GM19328 (cell line): ENCODE data around the gene DNAH11.
"Not testable (repeated sequence)": the region's sequence is repeated elsewhere in the genome, so short reads cannot be mapped to it uniquely, and the experiment has no call there.

ENCODE experiments used
- ATAC-seq: cut with Tn5 transposase; IDR thresholded peaks from one replicate; pipeline ENCODE4 v1.9.1; 2021; ENCODE audit warnings: mild to moderate bottlenecking, moderate library complexity; ENCODE audit not compliant: unreplicated experiment

DNAH11 gene

DNA sequence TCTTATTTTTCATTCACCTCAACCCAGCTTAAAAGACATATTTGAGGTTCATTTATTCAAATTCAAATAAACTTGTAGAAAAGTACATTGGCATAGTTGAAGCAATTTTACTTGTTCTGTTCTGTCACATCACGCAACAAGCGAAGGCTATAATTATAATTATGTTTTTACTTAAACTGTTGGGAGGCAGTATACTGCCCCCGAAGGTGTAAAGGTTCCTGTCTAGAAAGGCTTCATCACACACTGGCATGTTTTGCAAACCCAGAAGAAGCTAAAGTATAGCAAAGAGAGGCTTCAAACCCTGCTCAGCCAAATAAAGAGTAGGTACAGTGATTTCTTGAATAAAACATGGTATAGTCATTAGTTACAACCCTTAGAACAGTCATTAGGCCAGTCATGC, 340.2 kb downstream of the DNAH11 start:
- ATAC-seq: no peak

DNA sequence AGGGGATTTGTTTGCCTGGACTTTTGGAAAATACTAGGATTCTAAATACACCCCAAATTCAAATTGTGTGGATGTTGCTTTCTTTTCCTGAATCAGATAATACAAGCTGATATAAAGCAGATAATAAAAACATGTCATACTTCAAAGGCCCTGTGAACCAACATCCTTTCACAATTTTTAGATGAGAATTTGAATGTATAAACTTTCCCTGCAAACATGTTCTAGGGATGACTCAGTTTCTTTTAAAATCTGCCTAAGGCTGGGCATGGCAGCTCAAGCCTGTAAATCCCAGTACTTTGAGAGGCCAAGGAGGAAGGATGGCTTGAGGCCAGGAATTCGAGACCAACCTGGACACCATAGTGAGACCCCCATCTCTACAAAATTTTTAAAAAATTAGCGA, 340.7 kb downstream of the DNAH11 start:
- not testable (repeated sequence) for ATAC-seq

DNA sequence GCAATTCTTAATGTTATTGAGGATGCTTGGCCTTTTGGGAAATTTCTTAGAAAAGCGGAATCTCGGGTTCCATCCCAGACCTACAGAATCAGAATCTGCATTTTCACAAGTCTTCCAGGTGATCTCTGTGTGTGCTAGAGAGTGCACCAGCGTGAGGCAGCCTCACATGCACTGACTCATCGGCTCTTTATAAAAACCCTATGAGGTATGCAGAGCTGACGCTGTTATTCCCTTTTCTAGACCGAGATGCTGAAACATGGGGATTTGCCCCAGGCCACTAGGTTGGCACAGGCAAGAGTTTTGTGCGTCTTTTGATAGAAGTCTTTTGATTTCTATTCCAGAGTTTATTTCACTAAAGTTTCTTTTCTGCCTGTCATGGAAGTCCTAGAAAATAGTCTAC, 341.7 kb downstream of the DNAH11 start:
- ATAC-seq: no peak

DNA sequence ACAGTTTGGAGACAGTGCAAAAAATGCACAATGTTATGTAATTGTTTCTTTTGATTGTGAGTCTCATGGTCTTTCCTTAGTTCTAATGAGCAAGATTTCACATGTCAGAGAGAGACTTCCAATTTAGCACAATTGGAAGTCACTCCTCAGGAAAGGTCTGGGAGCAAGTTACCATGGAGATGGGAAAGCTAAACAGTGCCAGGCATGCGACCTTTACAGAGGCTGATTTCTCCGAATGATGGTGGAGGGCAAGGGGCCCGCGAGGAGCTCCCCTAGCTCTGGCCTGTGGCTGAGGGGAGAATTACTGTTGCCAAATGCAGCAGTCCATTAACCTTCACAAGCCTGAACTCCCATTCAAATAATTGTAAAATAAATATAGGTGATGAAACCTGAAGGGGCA, 343.6 kb downstream of the DNAH11 start:
- ATAC-seq: no peak

DNA sequence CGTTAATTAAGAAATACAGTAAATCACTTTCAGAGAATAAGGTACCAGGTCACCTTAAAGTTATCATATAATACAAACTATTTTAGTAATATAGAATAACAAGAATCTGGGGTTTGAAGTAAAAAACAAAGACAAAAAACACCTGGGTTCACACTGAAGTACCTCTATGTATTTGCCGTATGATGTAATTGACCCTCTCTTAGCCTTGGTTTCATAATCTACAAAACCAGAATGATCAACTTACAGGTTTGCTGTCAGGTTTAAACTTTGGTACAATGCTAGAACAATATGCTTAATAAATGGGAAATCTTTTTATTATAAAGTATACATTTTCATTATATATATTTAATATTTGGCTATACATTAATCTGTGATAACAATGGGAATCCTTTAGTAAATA, 344.5 kb downstream of the DNAH11 start:
- no peak for ATAC-seq

DNA sequence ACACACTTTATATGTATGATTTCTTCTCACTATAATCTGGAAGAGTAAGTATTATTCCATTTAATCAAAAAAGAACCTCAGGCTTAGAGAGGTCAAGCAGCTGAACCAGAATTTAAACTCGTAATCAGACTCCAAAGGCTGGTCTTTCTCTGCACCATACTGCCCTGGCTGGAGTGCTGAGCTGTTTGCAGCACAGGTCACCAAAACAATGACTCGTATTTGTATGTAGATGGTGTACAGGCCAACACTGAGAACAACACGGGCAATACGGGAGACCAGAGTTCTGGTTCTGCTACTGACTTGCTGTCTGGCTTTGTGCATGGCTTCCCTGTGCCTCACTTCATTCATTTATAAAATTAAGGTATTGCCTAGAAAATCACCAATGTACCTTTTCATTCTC, 344.9 kb downstream of the DNAH11 start:
- no peak for ATAC-seq

DNA sequence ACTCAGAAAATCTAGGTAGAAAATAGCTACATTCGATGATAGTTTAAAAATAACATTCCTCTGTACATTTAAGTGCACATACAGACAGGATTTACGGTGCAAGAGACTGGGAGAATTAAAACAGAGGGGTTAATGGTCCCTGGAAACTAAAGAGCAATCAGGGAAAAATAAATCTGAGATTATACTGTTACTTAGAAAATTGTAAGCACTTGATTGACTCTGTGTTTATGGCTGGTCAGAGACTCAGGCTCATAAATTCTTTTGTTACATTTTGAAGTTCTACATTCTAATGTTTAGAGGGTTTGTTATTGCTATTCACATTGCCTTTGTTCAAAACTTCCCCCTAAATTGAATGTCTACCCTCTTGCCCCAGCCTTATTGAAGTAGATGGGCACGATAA, 348.5 kb downstream of the DNAH11 start:
- no peak for ATAC-seq

DNA sequence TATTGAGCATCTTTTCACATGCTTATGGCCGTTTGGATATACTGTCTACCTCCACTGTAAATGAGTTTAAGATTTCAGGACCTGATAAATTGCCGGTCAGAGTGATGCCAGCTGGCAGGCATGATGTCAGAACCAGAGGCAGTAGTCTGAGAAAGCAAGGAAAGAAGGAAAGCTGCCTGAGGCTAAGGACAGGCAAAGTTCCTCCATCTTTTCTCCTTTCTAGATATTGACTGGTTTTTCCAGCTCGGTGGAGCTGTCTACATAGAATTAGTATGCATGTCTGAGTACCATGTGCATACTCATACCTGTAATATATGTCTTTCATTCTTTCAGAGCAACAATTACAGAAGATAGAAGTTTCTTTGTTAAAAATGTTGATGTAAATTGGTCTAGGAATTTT, 350.6 kb downstream of the DNAH11 start:
- no peak for ATAC-seq

DNA sequence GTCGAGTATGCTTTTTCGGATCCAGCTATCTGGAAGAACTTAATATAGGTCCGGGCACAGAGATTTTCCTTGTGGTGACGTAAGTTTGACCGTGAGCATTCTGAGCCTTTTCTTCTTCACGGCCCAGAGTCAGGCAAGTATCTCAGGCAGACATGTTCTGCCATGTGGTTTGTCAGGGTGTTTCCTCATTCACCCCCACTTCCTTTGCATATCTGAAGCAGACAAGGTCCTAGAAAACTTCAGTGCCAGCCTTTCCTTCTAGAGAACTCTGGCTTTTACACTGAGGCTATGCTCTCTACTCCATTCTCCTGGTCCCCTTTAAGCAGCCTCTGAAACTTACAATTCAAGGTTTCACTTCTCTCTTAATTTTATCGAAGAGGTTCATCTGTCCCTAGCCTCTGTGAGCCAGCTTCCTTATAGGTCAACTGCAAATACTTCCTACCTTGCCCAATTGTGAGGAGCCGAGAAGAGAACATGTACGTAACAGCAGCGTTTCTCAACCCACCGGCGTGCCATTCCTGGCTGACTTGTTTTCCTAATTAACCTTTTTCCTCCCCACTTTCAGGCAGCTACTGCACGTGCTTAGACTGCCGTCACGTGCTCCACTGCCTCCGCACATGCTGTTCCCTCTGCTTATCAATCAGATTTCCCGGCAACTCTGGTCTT, 355.6 kb downstream of the DNAH11 start:
- peak; percentile 80 for ATAC-seq

DNA sequence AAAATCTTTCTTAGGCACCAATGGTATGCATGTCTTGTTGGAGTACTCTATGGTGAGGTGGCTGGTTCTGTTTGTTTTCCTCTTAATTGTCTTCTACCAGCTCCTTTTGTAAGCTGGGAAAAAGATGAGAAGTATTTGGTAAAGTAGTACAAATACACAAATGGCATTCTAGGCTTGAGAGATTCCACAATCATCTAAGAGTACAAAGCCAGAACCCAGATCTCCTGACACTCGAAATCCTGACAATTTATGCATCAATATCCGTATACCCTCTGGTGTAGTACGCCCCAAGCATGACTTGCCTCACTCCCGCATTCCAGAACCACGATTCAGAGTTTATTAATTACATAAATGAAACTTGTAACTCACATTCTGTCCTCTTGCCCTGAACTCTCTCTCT, 359.4 kb downstream of the DNAH11 start:
- no peak for ATAC-seq

DNA sequence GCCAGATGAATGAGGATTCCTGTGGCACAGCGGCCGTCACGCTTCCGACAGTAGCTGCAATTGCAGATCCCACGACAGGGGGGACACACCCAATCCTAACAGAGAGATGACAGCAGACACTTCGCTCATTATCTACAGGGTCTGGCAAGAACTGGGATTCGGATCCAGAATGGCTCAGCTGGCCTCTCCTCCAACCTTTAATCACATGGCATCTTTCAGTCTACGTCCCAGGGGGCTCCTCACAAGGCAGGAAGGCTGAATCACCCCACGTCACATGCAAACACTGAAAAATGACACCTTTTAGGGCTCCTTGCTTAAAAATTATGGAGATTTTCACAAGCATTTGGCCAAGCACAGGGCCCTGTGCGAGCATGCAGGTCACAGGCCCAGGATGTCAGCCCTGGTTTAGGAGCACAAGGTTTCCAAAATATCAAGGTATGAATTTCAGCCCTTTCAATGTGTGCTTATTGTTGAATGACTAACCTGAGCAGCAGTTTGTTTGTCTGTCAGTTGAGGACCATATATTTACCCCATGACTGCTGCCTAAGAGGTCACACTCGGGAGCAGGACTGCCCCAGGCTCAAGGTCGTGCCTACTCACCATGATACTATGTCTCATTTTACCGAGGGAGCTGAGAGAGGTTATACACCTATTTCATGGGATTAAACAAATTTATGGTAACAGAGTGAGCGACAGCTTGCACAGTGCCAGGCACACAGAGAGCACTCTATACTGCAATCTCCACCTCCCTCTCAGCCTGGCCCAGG, 360.4 kb downstream of the DNAH11 start:
- no peak for ATAC-seq

DNA sequence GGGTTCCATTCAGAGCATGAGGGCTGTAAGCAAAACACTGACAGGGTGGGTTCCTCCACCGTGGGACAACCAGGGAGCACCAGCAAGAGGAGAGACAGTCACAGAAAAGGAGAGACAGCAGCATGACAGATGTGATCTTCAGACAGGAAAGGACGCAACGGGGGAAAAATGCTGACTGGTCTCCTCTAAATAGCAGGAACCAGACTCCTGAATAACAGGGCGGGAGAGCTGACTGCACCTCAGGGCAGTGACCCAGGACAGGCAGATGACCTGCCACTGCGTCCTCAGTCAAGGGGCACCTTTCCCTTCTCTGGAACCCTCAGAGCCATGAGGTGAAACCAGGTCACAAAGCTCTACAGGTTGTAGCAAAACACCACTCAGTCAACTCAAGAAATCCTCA, 365.9 kb downstream of the DNAH11 start:
- no peak for ATAC-seq

DNA sequence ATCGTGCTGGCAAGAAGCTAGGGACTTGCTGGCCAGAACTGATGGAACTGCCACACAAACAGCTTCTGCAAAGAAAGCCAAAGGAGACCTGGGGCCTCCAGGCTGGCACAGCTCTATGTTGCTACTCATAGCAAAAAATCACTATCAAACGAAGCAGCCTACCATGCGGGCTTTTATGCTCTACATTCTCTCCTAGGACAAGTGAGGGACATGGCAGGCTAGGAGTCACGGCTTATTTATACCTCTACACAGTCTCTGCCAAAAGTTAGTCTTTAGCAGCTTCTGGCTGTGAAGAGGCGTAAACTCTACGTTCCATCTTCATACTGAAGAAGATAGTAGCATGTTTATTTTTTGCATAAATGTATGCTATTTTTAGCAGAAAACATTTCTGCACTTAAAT, 367.4 kb downstream of the DNAH11 start:
- ATAC-seq: no peak

DNA sequence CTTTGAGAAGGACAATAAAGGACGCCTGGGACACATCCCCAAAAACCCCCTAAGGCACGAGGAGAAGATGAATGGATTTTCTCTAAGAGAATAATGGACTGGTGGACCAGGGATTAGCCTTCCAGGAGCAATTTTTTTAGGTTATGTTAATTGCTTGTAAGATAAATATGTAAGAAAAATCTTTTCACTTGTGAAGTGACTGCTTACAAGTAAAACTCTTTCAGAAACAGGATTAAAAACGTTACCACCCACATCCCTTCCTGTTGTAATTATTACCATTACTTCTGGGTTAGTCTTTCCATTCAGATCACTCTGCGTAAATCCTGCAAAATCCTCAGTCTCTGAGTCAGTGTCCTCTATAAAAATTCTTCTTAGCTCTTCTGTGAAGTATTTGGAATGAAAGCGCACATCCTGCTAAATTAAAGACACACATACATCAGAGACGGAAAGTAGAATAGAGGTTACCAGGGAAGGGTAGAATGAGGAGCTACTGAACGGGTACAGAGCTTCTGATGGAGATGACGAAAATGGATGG, 368.6 kb downstream of the DNAH11 start:
- no peak for ATAC-seq

DNA sequence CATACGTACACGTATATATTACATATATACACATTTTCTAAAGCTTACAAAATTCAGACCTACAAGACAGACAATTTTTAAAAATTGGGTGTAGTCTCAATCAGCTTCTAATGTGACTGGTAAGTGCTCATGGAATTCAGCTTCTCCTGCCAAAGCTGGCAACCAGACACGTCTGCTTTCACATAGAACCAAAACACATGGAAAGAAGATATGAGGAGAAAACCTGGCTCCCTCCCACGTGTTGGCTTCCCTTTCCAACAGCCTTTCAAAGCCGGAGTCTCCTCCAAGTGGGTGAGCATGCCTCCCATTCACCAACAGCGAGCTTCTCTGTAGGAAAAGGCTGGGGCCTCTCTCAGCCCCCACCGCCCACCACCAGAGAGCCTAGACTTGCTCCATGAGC, 369.5 kb downstream of the DNAH11 start:
- no peak for ATAC-seq

DNA sequence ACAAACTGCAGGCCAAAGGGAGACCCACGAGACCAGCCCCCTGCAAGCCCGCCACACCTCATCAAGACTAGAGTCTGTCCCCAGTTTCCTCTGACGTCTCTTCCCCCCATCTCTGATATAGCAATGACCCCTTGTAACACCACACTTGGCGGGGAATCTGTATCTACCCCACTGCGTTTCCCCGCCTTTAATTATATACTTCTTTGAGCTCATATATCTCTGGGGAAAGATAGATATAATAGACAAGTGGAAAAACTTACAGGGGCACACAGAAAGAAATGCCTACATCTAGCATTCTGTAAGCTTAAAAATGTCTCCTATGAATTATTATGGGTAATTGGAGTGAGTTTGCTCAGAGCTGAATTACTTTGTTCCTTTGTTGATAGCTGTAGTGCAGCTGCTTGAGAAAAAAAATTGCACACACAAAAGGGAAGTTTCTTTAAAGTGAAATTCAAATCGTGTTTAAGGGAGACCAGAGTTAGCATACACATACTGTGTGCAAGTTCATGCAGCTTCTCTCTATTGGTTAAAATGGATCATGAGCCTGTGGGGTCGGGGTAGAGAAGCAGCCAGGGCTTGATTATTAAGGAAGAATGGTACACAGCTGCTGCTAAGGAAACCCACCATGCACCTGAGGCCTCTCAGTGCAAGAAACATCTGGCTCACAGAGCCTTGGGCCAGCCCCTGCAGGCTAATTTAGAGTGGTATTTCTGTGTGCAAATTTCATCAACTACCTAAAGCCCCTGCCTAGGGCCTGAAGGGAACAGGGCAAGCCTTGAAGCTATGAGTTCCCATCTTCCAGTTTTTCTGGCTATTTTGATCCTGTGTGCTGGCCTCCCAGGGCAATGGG, 370.3 kb downstream of the DNAH11 start:
- no peak for ATAC-seq

DNA sequence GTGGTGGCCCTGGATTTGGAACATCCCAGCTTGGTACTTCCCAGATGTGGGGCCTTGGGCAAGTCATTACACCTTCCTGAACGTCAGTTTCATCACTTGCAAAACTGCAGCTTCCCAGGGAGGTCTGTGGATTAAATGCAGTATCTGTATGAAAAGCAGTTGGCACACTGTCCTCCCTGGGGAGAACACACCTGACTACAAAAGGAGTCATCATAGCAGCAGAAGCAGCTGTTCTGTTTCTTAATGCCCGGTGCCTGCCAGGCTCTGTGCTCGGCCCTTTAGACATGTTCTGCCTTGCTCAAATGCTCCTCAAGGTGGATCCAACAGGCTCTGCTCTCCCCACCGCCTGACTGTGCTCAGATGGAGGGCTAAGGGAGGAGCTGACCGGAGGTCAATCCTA, 371.8 kb downstream of the DNAH11 start:
- no peak for ATAC-seq

DNA sequence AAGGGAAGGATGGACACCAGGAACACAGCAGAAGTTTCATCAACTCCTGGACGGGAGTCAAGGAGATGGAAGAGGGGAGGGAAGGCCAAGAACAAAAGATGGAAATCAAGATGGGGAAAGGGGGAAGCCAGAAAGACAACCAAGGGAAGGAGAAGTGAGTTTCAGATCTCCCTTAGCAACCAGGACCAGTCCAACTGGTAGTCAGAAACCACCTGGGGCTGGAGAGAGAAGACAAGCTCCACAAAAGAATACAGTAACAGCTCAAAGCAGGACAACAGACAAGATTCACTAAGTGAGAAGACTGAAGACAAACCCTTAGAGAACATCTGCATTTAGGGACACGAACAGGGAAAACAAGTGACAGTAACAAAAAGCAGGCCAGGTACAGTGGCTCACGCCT, 372.3 kb downstream of the DNAH11 start:
- ATAC-seq: no peak

DNA sequence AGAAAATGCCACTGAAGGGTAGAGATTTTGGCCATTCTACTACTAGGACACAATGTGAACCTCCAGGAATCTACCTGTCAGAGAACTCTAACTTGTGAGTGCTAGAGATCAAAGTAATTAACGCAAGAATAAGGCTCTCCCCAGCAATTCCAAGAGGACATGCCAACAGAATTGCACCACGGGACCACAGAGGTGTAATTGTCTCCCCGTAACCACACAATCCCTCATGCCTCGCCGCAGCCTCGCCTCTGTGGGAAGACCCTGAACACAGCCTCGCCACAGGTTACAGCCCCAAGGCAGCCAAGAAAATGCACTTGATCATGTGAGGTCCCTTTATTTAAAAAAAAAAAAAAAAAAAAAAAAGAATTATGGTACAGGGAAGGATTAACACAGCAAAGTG, 373.3 kb downstream of the DNAH11 start:
- ATAC-seq: no peak

DNA sequence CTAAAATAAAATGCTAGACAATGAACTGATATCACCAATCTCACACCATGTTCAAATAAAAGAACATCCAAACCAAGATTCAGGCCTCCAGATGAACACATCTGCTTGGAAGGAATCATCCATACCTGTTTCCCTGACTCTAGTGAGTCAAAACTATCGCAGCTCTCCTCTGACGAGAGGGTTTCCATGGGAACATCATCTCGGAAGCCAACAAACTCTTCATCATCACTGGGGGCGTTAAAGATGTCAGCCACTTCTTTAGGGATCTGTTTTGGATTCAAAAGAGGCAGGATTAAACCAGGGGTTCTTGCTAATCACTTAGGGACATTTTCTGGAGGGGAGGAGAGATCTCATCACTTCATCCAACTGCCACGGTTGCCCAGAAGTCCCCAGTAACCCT, 373.8 kb downstream of the DNAH11 start:
- ATAC-seq: no peak

DNA sequence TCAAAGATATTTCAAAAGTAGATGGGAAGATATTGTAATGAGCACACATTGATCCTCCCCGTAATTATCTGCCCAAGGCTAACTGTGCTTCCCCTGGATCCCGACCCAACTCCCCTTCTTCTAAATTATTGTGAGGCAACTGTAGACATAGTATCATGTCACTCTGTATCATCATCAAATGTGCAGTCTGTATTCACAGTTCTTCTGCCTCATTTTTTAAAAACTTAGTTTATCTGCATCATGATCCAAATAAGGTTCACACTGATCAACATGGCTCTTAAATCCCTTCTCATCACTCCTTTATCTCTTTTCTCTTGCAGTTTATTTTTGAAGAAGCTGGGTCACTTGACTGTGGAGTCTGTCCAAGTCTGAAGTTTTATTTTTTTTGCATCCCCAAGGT, 375.4 kb downstream of the DNAH11 start:
- ATAC-seq: no peak

DNA sequence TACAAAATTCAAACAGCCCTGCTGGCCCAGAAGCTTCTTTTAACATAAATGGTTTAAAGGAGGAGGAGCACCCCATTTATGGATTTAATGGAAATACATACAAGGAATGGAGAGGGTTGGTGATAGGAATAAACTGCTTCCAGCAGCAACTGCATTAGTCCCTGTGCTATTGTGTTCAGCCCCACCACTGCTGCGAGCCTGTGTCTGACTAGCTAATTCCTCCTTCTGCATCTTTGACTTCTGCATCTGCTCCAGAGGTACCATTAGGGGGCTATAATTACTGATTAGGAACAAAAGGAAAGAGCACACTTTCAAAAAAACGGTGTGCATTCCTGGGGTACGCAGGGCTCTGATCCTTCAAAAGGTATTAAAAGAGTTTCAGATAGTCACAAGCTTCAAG, 378.1 kb downstream of the DNAH11 start:
- ATAC-seq: no peak
